ENCODE data around the gene SDF4. TPM values are rescaled to one million over a fixed set of nuclear protein-coding genes. Genes with fewer than 3 reads are reported as not detected.

Gene SDF4
- total and polyA plus RNA-seq, 2 of the 8 experiments (the other 6 are each of a cell fraction or from before 2014, with no cell fraction given) = 45.5 to 75.6 TPM

DNA sequence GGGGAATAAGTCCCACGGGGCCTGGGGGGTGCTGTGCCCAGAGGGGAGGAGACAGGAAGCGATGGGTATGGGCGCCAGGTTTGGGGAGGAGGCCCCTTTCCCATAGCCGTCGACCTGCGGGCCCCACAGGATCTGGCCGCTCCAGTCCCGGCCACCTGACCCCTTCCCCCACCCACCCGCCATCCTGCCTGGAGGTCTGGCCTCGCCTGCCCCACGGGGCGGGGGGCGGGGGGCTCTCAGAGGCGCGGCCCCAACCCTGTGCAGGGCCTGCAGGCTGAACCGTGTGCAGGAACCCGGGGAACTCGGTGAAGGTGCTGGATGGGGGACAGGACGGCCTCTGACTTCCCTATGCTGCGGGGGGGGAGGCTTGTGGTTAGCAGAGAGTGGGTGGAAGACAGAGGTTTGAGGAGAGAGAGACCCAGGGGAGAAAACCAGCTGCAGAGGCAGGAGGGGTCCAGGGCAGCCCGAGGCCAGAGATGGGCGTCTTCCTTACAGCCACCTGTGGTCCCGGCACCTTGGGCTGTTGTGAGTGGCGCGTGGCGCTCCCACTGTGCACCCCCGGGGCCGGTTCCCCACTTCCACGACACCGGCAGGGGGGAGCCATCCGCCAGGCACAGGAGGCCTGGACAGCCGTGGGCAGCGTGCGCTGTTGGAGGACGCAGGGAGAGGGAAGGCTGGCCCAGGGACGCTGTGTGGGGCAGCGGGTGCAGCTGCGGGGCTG is 22.9 kb downstream of the SDF4 start (continued):
- TF ChIP-seq CTBP2 (IDR thresholded peaks at IDR 0.05; ENCODE audit: borderline replicate concordance, insufficient read depth, insufficient read length, low read length) (no peak), KDM1A (IDR thresholded peaks at IDR 0.05; ENCODE audit: borderline replicate concordance, low read length) (no peak), SP2 (IDR thresholded peaks at IDR 0.05; ENCODE audit: low read length) (no peak), NRF1 (IDR thresholded peaks at IDR 0.05; ENCODE audit: low read depth, low read length) (no peak)
- TF ChIP-seq, protein P1, sequence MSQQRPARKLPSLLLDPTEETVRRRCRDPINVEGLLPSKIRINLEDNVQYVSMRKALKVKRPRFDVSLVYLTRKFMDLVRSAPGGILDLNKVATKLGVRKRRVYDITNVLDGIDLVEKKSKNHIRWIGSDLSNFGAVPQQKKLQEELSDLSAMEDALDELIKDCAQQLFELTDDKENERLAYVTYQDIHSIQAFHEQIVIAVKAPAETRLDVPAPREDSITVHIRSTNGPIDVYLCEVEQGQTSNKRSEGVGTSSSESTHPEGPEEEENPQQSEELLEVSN (IDR thresholded peaks at IDR 0.05) = no peak

All from H1 (cell line).